H1 (cell line): ENCODE measurements around the gene TMEM151A.

Experiments
- ASH2L ChIP-seq: fragments of 200-600, 300-600 bp; sonication (generic); IDR thresholded peaks from one replicate; pipeline ENCODE4 v1.7.1; 2017; ENCODE audit warnings: low read length
- ATF3 ChIP-seq: IDR thresholded peaks from 2 replicates; pipeline ENCODE4 v1.6.1; 2011; ENCODE audit warnings: low read depth, mild to moderate bottlenecking, low read length; ENCODE audit not compliant: insufficient read depth
- CHD2 ChIP-seq: IDR thresholded peaks from 2 replicates; pipeline ENCODE4 v1.6.1; 2012; ENCODE audit warnings: low read length, improper control_type of control experiment
- CTBP2 ChIP-seq: IDR thresholded peaks from 2 replicates; pipeline ENCODE4 v1.7.0; 2011; ENCODE audit warnings: borderline replicate concordance, mild to moderate bottlenecking, moderate library complexity, mixed read lengths, low read length; ENCODE audit not compliant: insufficient read depth, insufficient read length
- CTCF ChIP-seq, 3 experiments: IDR thresholded peaks; 1 replicate in 2 of 3; 2 replicates in 1 of 3; pipeline versions ENCODE4 v1.5.1 to v1.6.1; 2011; ENCODE audit warnings: low read length in 3 of 3, mild to moderate bottlenecking in 3 of 3, inconsistent platforms in 2 of 3, low read depth in 1 of 3, moderate library complexity in 1 of 3; ENCODE audit not compliant: insufficient read depth in 1 of 3; ENCODE audit errors: control extremely low read depth in 1 of 3
- NRF1 ChIP-seq: IDR thresholded peaks from 2 replicates; pipeline ENCODE4 v1.6.1; 2011; ENCODE audit warnings: mild to moderate bottlenecking, low read depth, low read length, improper control_type of control experiment
- SAP30 ChIP-seq: fragments of 300-600 bp; sonication (generic); IDR thresholded peaks from 2 replicates; pipeline ENCODE4 v1.7.1; 2012; ENCODE audit warnings: low read length, moderate library complexity, mild to moderate bottlenecking, inconsistent platforms; ENCODE audit not compliant: insufficient read depth, insufficient replicate concordance
- SIN3A ChIP-seq, 2 experiments: IDR thresholded peaks in 1 of 2; conservative IDR thresholded peaks in 1 of 2; 2 replicates each; pipeline ENCODE4 v1.6.1; 2011 to 2012; ENCODE audit warnings: low read length in 2 of 2, improper control_type of control experiment in 1 of 2, low read depth in 1 of 2, mild to moderate bottlenecking in 1 of 2
- SIX5 ChIP-seq: IDR thresholded peaks from 2 replicates; pipeline ENCODE4 v1.6.1; 2011; ENCODE audit warnings: mild to moderate bottlenecking, low read depth, low read length
- SUZ12 ChIP-seq: fragments of 200-600 bp; sonication (generic); IDR thresholded peaks from 2 replicates; pipeline ENCODE4 v1.6.1; 2012; ENCODE audit warnings: mild to moderate bottlenecking, inconsistent platforms, low read length, moderate library complexity, mixed read lengths
- TEAD4 ChIP-seq: IDR thresholded peaks from 2 replicates; pipeline ENCODE4 v1.6.1; 2012; ENCODE audit warnings: low read depth, low read length, inconsistent platforms, mixed read lengths

GRCh38 chr11:66315498-66315885 lies 23.8 kb downstream of the TMEM151A start:
- TF ChIP-seq TEAD4 (no peak), CTBP2 (no peak), NRF1 (no peak), CTCF (IDR thresholded peaks at IDR 0.05; ENCODE audit: control extremely low read depth in 1 of 3, insufficient read depth in 1 of 3, low read depth in 1 of 3, low read length in 3 of 3) (no peak), ATF3 (no peak), CHD2 (no peak), SUZ12 (no peak), SIX5 (no peak), ASH2L (no peak), SAP30 (no peak), SIN3A (conservative IDR thresholded peaks at IDR 0.05 in 1 of 2, IDR thresholded peaks at IDR 0.05 in 1 of 2; ENCODE audit: low read depth in 1 of 2, low read length in 2 of 2) (no peak)
